Measurements from ENCODE around the gene RAPGEF1. TPM values are rescaled to one million over a fixed set of nuclear protein-coding genes. Genes with fewer than 3 reads are reported as not detected.

Gene RAPGEF1
- polyA plus RNA-seq, 2 of the 4 experiments (the other 2 are of a cell fraction) = 21.6 to 27.7 TPM

DNA sequence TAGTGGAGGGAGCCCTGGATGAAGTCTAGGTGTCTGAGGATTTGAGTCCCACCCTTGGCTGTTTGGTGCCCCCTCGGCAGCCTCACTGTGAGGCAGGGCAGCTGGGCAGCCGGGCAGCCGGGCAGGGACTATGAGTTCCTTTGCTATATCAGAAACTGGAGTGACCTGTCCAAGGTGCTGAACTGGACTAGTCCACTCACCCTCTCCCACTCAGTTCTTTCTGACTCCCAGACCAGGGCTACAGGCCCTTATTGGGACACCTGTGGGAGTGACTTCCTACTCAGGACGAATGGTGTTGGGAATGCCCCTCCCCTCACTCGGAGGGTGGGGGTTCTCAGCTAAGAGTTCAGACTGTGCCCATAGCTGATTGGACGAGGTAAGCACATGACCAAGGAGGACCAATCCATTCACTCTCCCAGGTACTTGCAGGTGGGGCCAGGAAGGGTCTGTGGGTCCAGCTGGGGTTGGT is 34.1 kb upstream of the RAPGEF1 start:
- TF ChIP-seq RFX5 (IDR thresholded peaks at IDR 0.05) (no peak), EHF (CRISPR knock-in tag; IDR thresholded peaks at IDR 0.05) (no peak), EHMT2 (IDR thresholded peaks at IDR 0.05; ENCODE audit: low read depth) (peak; percentile 82; the same call in 1 of the 2 replicates), HOXB13 (CRISPR knock-in tag; IDR thresholded peaks at IDR 0.05; ENCODE audit: low read depth) (0 out of 2 replicates have a peak, but pooled peaks have one; percentile 26), RAD21 (conservative IDR thresholded peaks at IDR 0.05 in 1 of 2, IDR thresholded peaks at IDR 0.05 in 1 of 2) (no peak)
- TF ChIP-seq, protein P1, sequence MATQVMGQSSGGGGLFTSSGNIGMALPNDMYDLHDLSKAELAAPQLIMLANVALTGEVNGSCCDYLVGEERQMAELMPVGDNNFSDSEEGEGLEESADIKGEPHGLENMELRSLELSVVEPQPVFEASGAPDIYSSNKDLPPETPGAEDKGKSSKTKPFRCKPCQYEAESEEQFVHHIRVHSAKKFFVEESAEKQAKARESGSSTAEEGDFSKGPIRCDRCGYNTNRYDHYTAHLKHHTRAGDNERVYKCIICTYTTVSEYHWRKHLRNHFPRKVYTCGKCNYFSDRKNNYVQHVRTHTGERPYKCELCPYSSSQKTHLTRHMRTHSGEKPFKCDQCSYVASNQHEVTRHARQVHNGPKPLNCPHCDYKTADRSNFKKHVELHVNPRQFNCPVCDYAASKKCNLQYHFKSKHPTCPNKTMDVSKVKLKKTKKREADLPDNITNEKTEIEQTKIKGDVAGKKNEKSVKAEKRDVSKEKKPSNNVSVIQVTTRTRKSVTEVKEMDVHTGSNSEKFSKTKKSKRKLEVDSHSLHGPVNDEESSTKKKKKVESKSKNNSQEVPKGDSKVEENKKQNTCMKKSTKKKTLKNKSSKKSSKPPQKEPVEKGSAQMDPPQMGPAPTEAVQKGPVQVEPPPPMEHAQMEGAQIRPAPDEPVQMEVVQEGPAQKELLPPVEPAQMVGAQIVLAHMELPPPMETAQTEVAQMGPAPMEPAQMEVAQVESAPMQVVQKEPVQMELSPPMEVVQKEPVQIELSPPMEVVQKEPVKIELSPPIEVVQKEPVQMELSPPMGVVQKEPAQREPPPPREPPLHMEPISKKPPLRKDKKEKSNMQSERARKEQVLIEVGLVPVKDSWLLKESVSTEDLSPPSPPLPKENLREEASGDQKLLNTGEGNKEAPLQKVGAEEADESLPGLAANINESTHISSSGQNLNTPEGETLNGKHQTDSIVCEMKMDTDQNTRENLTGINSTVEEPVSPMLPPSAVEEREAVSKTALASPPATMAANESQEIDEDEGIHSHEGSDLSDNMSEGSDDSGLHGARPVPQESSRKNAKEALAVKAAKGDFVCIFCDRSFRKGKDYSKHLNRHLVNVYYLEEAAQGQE (IDR thresholded peaks at IDR 0.05) = peak; percentile 94
- TF ChIP-seq, protein P2, sequence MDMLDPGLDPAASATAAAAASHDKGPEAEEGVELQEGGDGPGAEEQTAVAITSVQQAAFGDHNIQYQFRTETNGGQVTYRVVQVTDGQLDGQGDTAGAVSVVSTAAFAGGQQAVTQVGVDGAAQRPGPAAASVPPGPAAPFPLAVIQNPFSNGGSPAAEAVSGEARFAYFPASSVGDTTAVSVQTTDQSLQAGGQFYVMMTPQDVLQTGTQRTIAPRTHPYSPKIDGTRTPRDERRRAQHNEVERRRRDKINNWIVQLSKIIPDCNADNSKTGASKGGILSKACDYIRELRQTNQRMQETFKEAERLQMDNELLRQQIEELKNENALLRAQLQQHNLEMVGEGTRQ (IDR thresholded peaks at IDR 0.05) = peak; percentile 37; the same call in 1 of the 2 replicates
- FAIRE-seq = no peak
- no peaks in the 10 kb centered on the region for H3K9me3 ChIP-seq
- WGBS (ENCODE audit: missing lambda C conversion rate) = 17% methylated on average over 2 of the region's 6 CpGs
- H3K4me2 ChIP-seq = no peak overlapping the region
- ChIA-PET POLR2A (no interaction called here), CTCF (interaction anchor here (1.1 to 3.4 kb wide), 4 partner anchors 11 to 462 kb away, joined by 3 to 16 read pairs (median 8); no protein-coding TSS in a partner anchor)
- H3K4me1 ChIP-seq = no peaks in the 10 kb centered on the region
- DNase-seq (ENCODE audit: low read depth in 1 of 2, low spot score in 1 of 2) = peak; percentile 48 to 51
- ATAC-seq = peak; percentile 62 to 75; a peak in 3 of 6 replicates
- H3K27ac ChIP-seq = no peak overlapping the region
- no peak overlapping the region for H3K4me3 ChIP-seq

DNA sequence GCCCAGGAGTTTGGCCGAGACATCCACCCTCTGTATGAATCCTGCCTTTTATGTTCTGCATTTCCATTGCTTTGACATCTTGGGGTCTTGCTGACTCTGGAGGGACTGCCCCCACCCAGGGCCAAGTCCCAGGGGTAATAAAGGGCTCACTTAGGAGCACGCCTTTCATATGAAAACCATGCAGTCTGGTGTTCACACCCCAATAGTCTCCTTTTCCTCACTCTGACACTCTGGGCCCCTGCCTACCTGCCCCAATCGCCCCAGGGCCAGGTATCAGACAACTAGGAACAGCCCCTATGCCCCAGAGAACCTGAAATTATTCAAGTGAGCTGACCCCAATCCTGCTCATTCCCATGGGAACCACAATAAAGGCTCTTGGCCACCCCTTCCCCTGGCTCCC is 33.1 kb upstream of the RAPGEF1 start:
- 0% methylated on average over 3 of the region's 3 CpGs for WGBS (ENCODE audit: missing lambda C conversion rate)
- Histone ChIP-seq H3K4me2 (no peak overlapping the region), H3K4me1 (no peaks in the 10 kb centered on the region), H3K27ac (no peak overlapping the region), H3K9me3 (no peaks in the 10 kb centered on the region), H3K4me3 (no peak overlapping the region)
- ChIA-PET POLR2A (no interaction called here), CTCF (interaction anchor here (0.6 to 3.4 kb wide), 2 partner anchors 10 to 734 kb away, joined by 3 to 16 read pairs; no protein-coding TSS in a partner anchor)
- TF ChIP-seq POLR2AphosphoS2 (conservative IDR thresholded peaks at IDR 0.05; ENCODE audit: low read length) (no peak), CHD4 (IDR thresholded peaks at IDR 0.05; ENCODE audit: borderline replicate concordance) (no peak), ESRRA (IDR thresholded peaks at IDR 0.05; ENCODE audit: borderline replicate concordance, low read length) (no peak), NFE2L2 (conservative IDR thresholded peaks at IDR 0.05; ENCODE audit: low read length) (no peak), NR3C1 (IDR thresholded peaks at IDR 0.05) (no peak), RARB (CRISPR knock-in tag; IDR thresholded peaks at IDR 0.05) (no peak), EP300 (IDR thresholded peaks at IDR 0.05) (no peak), RCOR1 (IDR thresholded peaks at IDR 0.05; ENCODE audit: low read depth, low read length) (no peak)
- TF ChIP-seq, protein P3, sequence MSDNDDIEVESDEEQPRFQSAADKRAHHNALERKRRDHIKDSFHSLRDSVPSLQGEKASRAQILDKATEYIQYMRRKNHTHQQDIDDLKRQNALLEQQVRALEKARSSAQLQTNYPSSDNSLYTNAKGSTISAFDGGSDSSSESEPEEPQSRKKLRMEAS (IDR thresholded peaks at IDR 0.05) = no peak
- TF ChIP-seq, protein P1 (IDR thresholded peaks at IDR 0.05) = no peak
- no peak for ATAC-seq
- no peak for DNase-seq (ENCODE audit: low read depth in 1 of 2, low spot score in 1 of 2)
- no peak for FAIRE-seq
